OCI-LY1 (cell line): ENCODE results near the gene KCNH1.

Experiments
- CTCF ChIP-seq: fragments of 200-600 bp; sonication (generic), shearing (Covaris generic); IDR thresholded peaks from 2 replicates; pipeline ENCODE4 v1.5.1; 2017; ENCODE audit warnings: mild to moderate bottlenecking, antibody characterized with exemption, low read length, moderate library complexity, mixed read lengths
- EZH2 ChIP-seq: fragments of 200-600 bp; sonication (generic), shearing (Covaris generic); IDR thresholded peaks from 2 replicates; pipeline ENCODE4 v1.8.0; 2017; ENCODE audit warnings: borderline replicate concordance, mixed run types, mild to moderate bottlenecking, antibody characterized with exemption, low read length, moderate library complexity, mixed read lengths

GRCh38 chr1:210817385-210818275 lies 316.3 kb downstream of the KCNH1 start:
- TF ChIP-seq CTCF (no peak), EZH2 (no peak)
